Endothelial cell of umbilical vein (primary cell): Measurements from ENCODE around the gene PGS1. TPM values are rescaled to one million over a fixed set of nuclear protein-coding genes. Genes with fewer than 3 reads are reported as not detected.

Experiments
- BruUV-seq: library from RNA; stranded (reverse); fragments of 400-500 nt; replicated peaks from 2 replicates; lab custom pipeline; 2021; lab: Mats Ljungman, UMichigan
- CTCF ChIA-PET: fragments of 300-600, 350-600 bp; sonication (Branson Sonifier 250); formaldehyde crosslinking; loops from one replicate; lab custom pipeline; 2021; ENCODE audit warnings: antibody characterized with exemption, inconsistent platforms; lab: Charles Lee
- POLR2A ChIA-PET: fragments of 300-600, 350-600 bp; sonication (Branson Sonifier 250); formaldehyde crosslinking; loops from one replicate; lab custom pipeline; 2021; ENCODE audit warnings: antibody characterized with exemption, inconsistent platforms; lab: Charles Lee
- DNase-seq: peaks from one replicate; pipeline ENCODE4 v3.0.0-alpha.2; 2011; ENCODE audit warnings: low read depth, low spot score
- FAIRE-seq: peaks from 2 replicates; lab custom pipeline; 2011; peaks lifted over from hg19 to GRCh38; lab: Jason Lieb, UNC
- H2AFZ ChIP-seq: 2 replicates; pipeline ENCODE4 v1.6.0; 2012; ENCODE audit warnings: low read depth, low read length, control low read depth, inconsistent platforms
- H3K27ac ChIP-seq: 2 replicates; pipeline ENCODE4 v1.5.1; 2011; ENCODE audit warnings: low read depth, mild to moderate bottlenecking, control low read depth, low read length, moderate library complexity; ENCODE audit not compliant: insufficient read depth
- H3K27me3 ChIP-seq, 2 experiments: 2 replicates each; pipeline versions ENCODE4 v1.6.0 to v1.6.1; 2011; ENCODE audit warnings: low read length in 2 of 2, mixed read lengths in 1 of 2; ENCODE audit not compliant: control insufficient read depth in 2 of 2, insufficient read depth in 2 of 2
- H3K36me3 ChIP-seq, 2 experiments: 2 replicates in 1 of 2; 3 replicates in 1 of 2; pipeline ENCODE4 v1.5.1; 2011; ENCODE audit warnings: low read length in 2 of 2, mild to moderate bottlenecking in 1 of 2, moderate library complexity in 1 of 2; ENCODE audit not compliant: control insufficient read depth in 2 of 2, insufficient read depth in 2 of 2; ENCODE audit errors: extremely low read depth in 1 of 2
- H3K4me1 ChIP-seq: 3 replicates; pipeline ENCODE4 v1.5.1; 2011; ENCODE audit warnings: mild to moderate bottlenecking, low read length; ENCODE audit not compliant: control insufficient read depth, insufficient read depth; ENCODE audit errors: extremely low read depth
- H3K4me2 ChIP-seq: 2 replicates; pipeline ENCODE4 v1.6.1; 2011; ENCODE audit warnings: low read length, control low read depth, mixed read lengths; ENCODE audit not compliant: insufficient read depth
- H3K4me3 ChIP-seq, 3 experiments: fragments of 200-600 bp in 1 of 3; sonication (generic), shearing (Covaris generic) in 1 of 3; replicated peaks in 1 of 3; 2 replicates each; pipeline ENCODE4 v1.5.1; 2011 to 2016; ENCODE audit warnings: control low read depth in 3 of 3, low read length in 3 of 3, mild to moderate bottlenecking in 2 of 3, inconsistent platforms in 1 of 3, low read depth in 1 of 3, moderate library complexity in 1 of 3; ENCODE audit not compliant: insufficient read depth in 1 of 3
- H3K79me2 ChIP-seq: 2 replicates; pipeline ENCODE4 v1.6.0; 2012; ENCODE audit warnings: low read length, inconsistent platforms; ENCODE audit not compliant: control insufficient read depth, insufficient read depth
- H3K9ac ChIP-seq: replicated peaks from 2 replicates; pipeline ENCODE3; 2011; ENCODE audit warnings: low read length, control low read depth; ENCODE audit not compliant: insufficient read depth; ENCODE audit errors: extremely low read depth
- H3K9me1 ChIP-seq: replicated peaks from 3 replicates; pipeline ENCODE4 v1.6.0; 2011; ENCODE audit warnings: mild to moderate bottlenecking, low read length; ENCODE audit not compliant: control insufficient read depth, insufficient read depth; ENCODE audit errors: extremely low read depth
- H3K9me3 ChIP-seq: replicated peaks from 2 replicates; pipeline ENCODE4 v1.5.1; 2012; ENCODE audit warnings: low read length, inconsistent platforms; ENCODE audit not compliant: control insufficient read depth, insufficient read depth
- H4K20me1 ChIP-seq: replicated peaks from 2 replicates; pipeline ENCODE3; 2011; ENCODE audit warnings: mild to moderate bottlenecking, low read length; ENCODE audit not compliant: control insufficient read depth, insufficient read depth; ENCODE audit errors: extremely low read depth
- EZH2 ChIP-seq: IDR thresholded peaks from 2 replicates; pipeline ENCODE4 v1.6.1; 2012; ENCODE audit warnings: borderline replicate concordance, low read depth, mild to moderate bottlenecking, moderate library complexity, low read length, inconsistent platforms; ENCODE audit not compliant: severe bottlenecking
- FOS ChIP-seq: IDR thresholded peaks from 2 replicates; pipeline ENCODE4 v1.6.1; 2011; ENCODE audit warnings: mild to moderate bottlenecking, low read length, moderate library complexity, borderline replicate concordance; ENCODE audit not compliant: insufficient read depth
- GATA2 ChIP-seq: IDR thresholded peaks from 2 replicates; pipeline ENCODE4 v1.7.0; 2011; ENCODE audit warnings: low read depth, mild to moderate bottlenecking, moderate library complexity, mixed read lengths, low read length; ENCODE audit not compliant: insufficient read length, insufficient read depth
- JUN ChIP-seq: IDR thresholded peaks from 2 replicates; pipeline ENCODE4 v1.6.1; 2011; ENCODE audit warnings: borderline replicate concordance, low read depth; ENCODE audit not compliant: insufficient read length, insufficient read depth
- MYC ChIP-seq: IDR thresholded peaks from one replicate; pipeline ENCODE4 v1.6.1; 2011; ENCODE audit warnings: mild to moderate bottlenecking, low read depth, low read length
- POLR2A ChIP-seq: IDR thresholded peaks from 2 replicates; pipeline ENCODE4 v1.6.1; 2012; ENCODE audit warnings: low read depth, mild to moderate bottlenecking, control low read depth, low read length
- POLR2AphosphoS5 ChIP-seq: IDR thresholded peaks from 2 replicates; pipeline ENCODE4 v1.6.1; 2012; ENCODE audit warnings: low read depth, mild to moderate bottlenecking, control low read depth, low read length, moderate library complexity; ENCODE audit not compliant: insufficient read depth
- dilution Hi-C: fragments of 300-500 bp; cut with MboI; formaldehyde crosslinking; loops from one replicate; pipeline ENCODE4 v1.15.0; 2019; ENCODE audit warnings: low sequenced_read_pairs; ENCODE audit not compliant: extremely low pct_ligation_motif_present
- intact Hi-C: fragments of 100-400 bp; cut with micrococcal nuclease; formaldehyde crosslinking; loops from one replicate; pipeline ENCODE4 v1.10.0; 2022
- polyA plus RNA-seq, 4 experiments: library from polyadenylated mRNA; depleted of rRNA in 3 of 4; stranded (reverse) in 3 of 4; unstranded in 1 of 4; fragments of >200 nt; gene quantifications; 2 replicates each; pipeline versions ENCODE4 v1.2.1 to v1.2.3, GENCODE V29; 2011 to 2012; ENCODE audit warnings: missing spikeins in 1 of 4
- total RNA-seq: library from RNA; stranded (reverse); gene quantifications from 2 replicates; pipeline ENCODE4 v1.2.3, GENCODE V29; 2021
- TF ChIP-seq, protein P1 (sequence below): IDR thresholded peaks from 2 replicates; pipeline ENCODE4 v1.6.1; 2011; ENCODE audit not compliant: insufficient read depth, insufficient read length
- TF ChIP-seq, protein P2 (sequence below), 2 donors: IDR thresholded peaks; 1 replicate in 1 of 2; 2 replicates in 1 of 2; pipeline ENCODE4 v1.5.1; 2011; ENCODE audit warnings: low read length in 2 of 2, mild to moderate bottlenecking in 2 of 2, moderate library complexity in 2 of 2, control low read depth in 1 of 2, inconsistent platforms in 1 of 2, low read depth in 1 of 2; ENCODE audit not compliant: insufficient read depth in 1 of 2; ENCODE audit errors: extremely low read depth in 1 of 2

The PGS1 gene
- total and polyA plus RNA-seq, 2 donors (not counting 3 experiments of a cell fraction or from before 2014, with no cell fraction given) = 50.8 to 66.0 TPM

DNA sequence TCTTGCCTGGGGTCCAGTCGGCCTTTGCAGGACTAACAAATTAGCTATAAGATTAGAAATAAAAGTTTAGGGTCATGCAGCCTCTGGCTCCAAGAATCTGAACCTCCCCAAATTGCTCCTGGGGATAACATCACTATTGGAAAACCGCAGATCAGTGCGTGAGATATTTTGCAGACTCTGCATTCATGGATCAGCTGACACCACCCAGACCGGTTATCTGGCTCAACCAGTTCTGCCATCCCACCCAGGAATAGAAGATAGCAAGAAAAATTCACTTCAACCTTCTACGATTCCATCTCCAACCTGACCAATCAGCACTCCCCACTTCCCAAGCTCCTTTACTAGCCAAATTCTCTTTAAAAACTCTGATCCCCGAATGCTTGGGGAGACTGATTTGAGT is 4.3 kb upstream of the PGS1 start:
- H3K4me1 ChIP-seq = peaks cover 28% of the 10 kb centered on the region
- no peaks in the 10 kb centered on the region for H3K9me3 ChIP-seq
- intact Hi-C loops (loop anchor here (1.0 to 2.0 kb wide), 3 partner anchors 9 to 31 kb away; partner anchors contain the start of gene SOCS3), dilution Hi-C loops (no loop called here)
- H3K9me1 ChIP-seq = no peaks in the 10 kb centered on the region
- no peaks in the 10 kb centered on the region for H3K27me3 ChIP-seq
- ChIA-PET CTCF (interaction anchor here (1.0 to 2.8 kb wide), 9 partner anchors 8 to 334 kb away, joined by 3 to 36 read pairs (median 8); no protein-coding TSS in a partner anchor), POLR2A (interaction anchor here (1.5 kb wide), 1 partner anchor 14 kb away, joined by 6 read pairs; the partner anchor contains the start of gene SOCS3)
- peak overlapping the region; percentile 92 for H3K27ac ChIP-seq
- DNase-seq = no peak
- peak overlapping the region; percentile 28 for H3K4me2 ChIP-seq
- no peaks in the 10 kb centered on the region for H3K36me3 ChIP-seq
- no peak overlapping the region for H3K4me3 ChIP-seq
- BruUV-seq = no TSS peak
- TF ChIP-seq FOS = no peak
- no peak for TF ChIP-seq JUN
- no peak for TF ChIP-seq POLR2AphosphoS5
- no peak for TF ChIP-seq EZH2
- no peak for TF ChIP-seq MYC
- TF ChIP-seq GATA2 = no peak
- TF ChIP-seq POLR2A = no peak
- TF ChIP-seq, protein P1, sequence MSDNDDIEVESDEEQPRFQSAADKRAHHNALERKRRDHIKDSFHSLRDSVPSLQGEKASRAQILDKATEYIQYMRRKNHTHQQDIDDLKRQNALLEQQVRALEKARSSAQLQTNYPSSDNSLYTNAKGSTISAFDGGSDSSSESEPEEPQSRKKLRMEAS = no peak
- TF ChIP-seq, protein P2, sequence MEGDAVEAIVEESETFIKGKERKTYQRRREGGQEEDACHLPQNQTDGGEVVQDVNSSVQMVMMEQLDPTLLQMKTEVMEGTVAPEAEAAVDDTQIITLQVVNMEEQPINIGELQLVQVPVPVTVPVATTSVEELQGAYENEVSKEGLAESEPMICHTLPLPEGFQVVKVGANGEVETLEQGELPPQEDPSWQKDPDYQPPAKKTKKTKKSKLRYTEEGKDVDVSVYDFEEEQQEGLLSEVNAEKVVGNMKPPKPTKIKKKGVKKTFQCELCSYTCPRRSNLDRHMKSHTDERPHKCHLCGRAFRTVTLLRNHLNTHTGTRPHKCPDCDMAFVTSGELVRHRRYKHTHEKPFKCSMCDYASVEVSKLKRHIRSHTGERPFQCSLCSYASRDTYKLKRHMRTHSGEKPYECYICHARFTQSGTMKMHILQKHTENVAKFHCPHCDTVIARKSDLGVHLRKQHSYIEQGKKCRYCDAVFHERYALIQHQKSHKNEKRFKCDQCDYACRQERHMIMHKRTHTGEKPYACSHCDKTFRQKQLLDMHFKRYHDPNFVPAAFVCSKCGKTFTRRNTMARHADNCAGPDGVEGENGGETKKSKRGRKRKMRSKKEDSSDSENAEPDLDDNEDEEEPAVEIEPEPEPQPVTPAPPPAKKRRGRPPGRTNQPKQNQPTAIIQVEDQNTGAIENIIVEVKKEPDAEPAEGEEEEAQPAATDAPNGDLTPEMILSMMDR (IDR thresholded peaks at IDR 0.05; ENCODE audit: extremely low read depth in 1 of 2, insufficient read depth in 1 of 2, low read depth in 1 of 2, low read length in 2 of 2) = no peak
- H2AFZ ChIP-seq = no peak overlapping the region
- H3K9ac ChIP-seq = peak overlapping the region; percentile 65
- H3K79me2 ChIP-seq = no peaks in the 10 kb centered on the region
- FAIRE-seq = no peak
- H4K20me1 ChIP-seq = no peaks in the 10 kb centered on the region
